ENCODE results near the gene WTAP.
A peak's percentile ranks its signal among the peaks of the same experiment; 100 is the strongest.
"Not testable (repeated sequence)": the region's sequence is repeated elsewhere in the genome, so short reads cannot be mapped to it uniquely, and the experiment has no call there.

Gene WTAP

GRCh38 chr6:159762681-159763293, 35.5 kb downstream of the WTAP start:
- DNase-seq, result no peak

- DNase-seq, result no peak
Measured at GRCh38 chr6:159766906-159767305, 39.6 kb downstream of the WTAP start.

- DNase-seq, result no peak
Measured at GRCh38 chr6:159769470-159769869, 42.2 kb downstream of the WTAP start.

- DNase-seq, result no peak
Measured at GRCh38 chr6:159772196-159772595, 44.9 kb downstream of the WTAP start.

- DNase-seq, result no peak
Measured at GRCh38 chr6:159777240-159777904, 50.1 kb downstream of the WTAP start.

- DNase-seq, result no peak
Measured at GRCh38 chr6:159778131-159778530, 50.8 kb downstream of the WTAP start.

- no peak for DNase-seq
Measured at GRCh38 chr6:159778542-159779103, 51.3 kb downstream of the WTAP start.

GRCh38 chr6:159788276-159788675, 61.0 kb downstream of the WTAP start:
- DNase-seq, result no peak

- peak; percentile 18 for DNase-seq
Measured at GRCh38 chr6:159788753-159789376, 61.6 kb downstream of the WTAP start.

GRCh38 chr6:159789377-159790148, 62.3 kb downstream of the WTAP start, which contains the start of gene TCP1:
TSS of gene TCP1 (minus strand) at chr6:159789602. CDS start at chr6:159789468, 134 bp downstream.
- peak; percentile 100 for DNase-seq

- DNase-seq, result peak; percentile 99
Measured at GRCh38 chr6:159790149-159790955, 63.0 kb downstream of the WTAP start, which contains the start of gene MRPL18. TSS of gene MRPL18 (plus strand) at chr6:159790467. CDS start at chr6:159790588, 121 bp downstream.

- no peak for DNase-seq
Measured at GRCh38 chr6:159790956-159791598, 63.8 kb downstream of the WTAP start.

GRCh38 chr6:159794976-159795375, 67.7 kb downstream of the WTAP start:
- not testable (repeated sequence) for DNase-seq

GRCh38 chr6:159797554-159797953, 70.2 kb downstream of the WTAP start:
- no peak for DNase-seq

- no peak for DNase-seq
Measured at GRCh38 chr6:159800141-159800865, 73.0 kb downstream of the WTAP start, which contains the start of gene PNLDC1. TSS of gene PNLDC1 (plus strand) at chr6:159800276. CDS start at chr6:159800308, 32 bp downstream.

- DNase-seq, result no peak
Measured at GRCh38 chr6:159801935-159802334, 74.6 kb downstream of the WTAP start.

- no peak for DNase-seq
Measured at GRCh38 chr6:159804504-159804903, 77.2 kb downstream of the WTAP start.

GRCh38 chr6:159805440-159806020, 78.2 kb downstream of the WTAP start:
- DNase-seq, result no peak

Measured in fibroblast of skin of scalp (primary cell).